Muscle of back (tissue), 11 donors: ENCODE measurements around the gene ANKUB1. TPM values are rescaled to one million over a fixed set of nuclear protein-coding genes. Genes with fewer than 3 reads are reported as not detected.

Experiments used
- DNase-seq, 3 donors: peaks; one replicate each; pipeline versions ENCODE4 v3.0.0 to v3.0.0-alpha.2; 2013
- polyA plus RNA-seq, 10 donors: library from polyadenylated mRNA; unstranded; fragments of 120-200 nt; gene quantifications; one replicate each; pipeline ENCODE4 v1.2.1, GENCODE V29; 2013; ENCODE audit not compliant: insufficient read length in 10 of 10

Gene ANKUB1
- polyA plus RNA-seq, 10 donors: 0.20 to 0.32 (median 0.20) TPM; not detected in 7

DNA sequence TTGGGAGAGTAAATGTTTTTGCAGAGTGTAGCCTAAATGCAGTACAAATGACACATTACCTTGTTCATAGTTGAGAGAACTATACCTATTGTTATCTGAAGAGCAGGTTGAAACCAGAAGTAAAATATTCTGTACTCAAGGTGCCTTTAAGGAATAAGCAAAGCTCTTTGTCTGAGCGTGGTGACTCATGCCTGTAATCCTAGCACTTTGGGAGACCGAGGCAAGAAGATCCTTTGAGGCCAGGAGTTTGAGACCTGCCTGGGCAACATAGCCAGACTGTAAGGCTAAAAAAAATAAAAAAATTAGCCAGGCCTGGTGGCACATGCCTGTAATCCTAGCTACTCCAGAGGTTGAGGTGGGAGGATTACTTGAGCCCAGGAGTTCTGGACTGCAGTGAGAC, 18.5 kb upstream of the ANKUB1 start:
- DNase-seq: no peak

DNA sequence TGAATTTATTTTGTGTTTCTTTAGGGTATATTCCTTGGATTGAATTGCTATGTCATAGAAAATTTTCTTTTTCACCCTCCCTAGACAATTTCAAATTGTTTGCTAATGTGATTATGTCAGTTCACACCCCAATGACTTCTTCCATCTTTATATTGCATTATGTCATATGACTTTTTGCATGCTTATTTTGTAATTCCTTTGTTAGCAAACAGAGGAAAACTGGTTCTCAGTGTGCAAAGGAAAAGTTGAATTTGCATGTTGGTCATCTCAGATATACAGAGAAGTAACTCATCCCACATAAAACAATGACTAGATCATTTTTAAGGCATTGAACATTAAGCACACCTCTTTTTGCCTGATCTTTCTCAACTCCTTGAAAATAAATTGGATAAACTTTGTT, 17.3 kb upstream of the ANKUB1 start:
- DNase-seq: no peak

GRCh38 chr3:149808209-149808829, 16.0 kb upstream of the ANKUB1 start:
- peak; percentile 47 to 73 (median 51) for DNase-seq

DNA sequence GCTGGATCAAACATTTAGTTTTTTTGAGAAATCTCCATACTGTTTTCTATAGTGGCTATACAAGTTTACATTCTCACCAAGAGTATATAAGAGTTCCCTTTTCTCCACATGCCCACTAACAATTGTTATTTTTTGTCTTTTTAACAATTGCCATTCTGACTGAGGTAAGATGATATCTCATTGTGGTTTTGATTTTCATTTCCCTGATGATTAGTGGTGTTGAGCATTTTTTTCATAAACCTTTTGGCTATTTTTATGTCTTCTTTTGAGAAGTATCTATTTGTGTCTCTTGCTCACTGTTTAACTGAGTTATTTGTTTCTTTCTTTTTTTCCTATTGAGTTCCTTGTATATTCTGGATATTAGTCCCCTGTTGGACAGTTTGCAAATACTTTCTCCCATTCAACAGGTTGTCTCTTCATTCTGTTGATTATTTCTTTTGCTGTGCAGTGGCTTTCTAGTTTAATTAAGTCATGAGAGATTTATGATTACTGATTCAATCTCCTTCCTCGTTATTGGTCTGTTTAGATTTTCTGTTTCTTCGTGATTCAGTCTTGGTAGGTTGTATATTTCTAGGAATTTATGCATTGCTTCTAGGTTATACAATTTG, 13.9 kb upstream of the ANKUB1 start:
- no peak for DNase-seq

DNA sequence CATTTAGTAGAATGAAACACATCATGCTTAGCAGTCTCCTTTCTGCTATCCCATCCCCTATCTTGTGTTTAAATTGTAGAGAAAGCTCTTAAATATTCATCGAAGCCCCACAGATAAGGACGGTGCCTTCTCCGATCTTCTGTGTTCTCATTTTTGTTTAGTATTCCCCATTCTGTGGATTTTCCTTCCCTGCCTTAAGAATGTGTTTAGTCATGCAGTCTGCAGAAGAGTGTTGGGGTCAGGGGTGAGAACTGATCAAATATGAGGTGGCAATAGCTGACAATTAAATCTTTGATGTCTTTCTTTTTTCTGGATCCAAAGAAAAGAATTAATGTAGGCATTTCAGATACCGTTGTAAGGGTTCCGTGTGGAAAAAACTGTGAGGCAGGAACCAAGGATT, 9.3 kb upstream of the ANKUB1 start:
- no peak for DNase-seq

DNA sequence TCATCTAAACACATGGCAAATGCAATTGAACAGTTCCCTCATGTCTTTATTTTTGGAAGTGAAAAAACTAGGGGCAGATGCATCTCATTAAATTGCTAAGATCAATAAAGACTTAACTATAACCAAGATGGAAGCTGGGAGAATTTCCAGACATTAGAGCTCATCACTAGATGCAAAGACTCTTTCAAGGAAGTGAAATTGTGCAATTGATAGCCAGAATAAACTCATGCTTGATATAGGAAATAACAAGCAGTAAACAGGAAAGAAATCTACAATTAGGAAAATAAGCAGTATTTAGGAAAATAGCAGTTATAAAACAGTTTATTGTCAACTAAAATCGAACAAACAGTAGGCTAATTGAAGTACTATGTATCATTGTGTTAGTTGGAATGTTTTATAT, 8.8 kb upstream of the ANKUB1 start:
- DNase-seq: no peak

GRCh38 chr3:149800693-149801092, 8.3 kb upstream of the ANKUB1 start:
- no peak for DNase-seq

GRCh38 chr3:149796026-149796425, 3.7 kb upstream of the ANKUB1 start:
- no peak for DNase-seq

- no peak for DNase-seq
Measured at GRCh38 chr3:149790698-149791097, 1.7 kb downstream of the ANKUB1 start.

DNA sequence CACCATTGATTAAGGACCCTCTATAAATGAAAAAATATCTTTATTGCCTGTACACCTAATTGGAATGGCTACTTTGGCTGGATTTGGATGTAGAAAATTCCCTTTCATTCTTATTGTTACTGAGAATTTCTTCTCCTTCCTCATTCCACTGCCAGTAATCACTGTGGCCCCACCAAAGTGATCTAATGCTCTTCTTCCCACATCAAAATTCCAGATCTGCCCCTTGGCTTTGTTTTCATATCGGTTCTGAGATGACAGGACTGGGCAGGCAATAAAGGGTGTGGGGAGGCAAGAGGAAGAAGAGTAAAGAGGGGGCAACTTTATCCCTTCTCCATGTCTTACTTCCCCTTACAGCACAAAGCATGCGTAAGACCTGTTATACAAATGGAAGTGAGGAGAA, 2.1 kb downstream of the ANKUB1 start:
- no peak for DNase-seq

DNA sequence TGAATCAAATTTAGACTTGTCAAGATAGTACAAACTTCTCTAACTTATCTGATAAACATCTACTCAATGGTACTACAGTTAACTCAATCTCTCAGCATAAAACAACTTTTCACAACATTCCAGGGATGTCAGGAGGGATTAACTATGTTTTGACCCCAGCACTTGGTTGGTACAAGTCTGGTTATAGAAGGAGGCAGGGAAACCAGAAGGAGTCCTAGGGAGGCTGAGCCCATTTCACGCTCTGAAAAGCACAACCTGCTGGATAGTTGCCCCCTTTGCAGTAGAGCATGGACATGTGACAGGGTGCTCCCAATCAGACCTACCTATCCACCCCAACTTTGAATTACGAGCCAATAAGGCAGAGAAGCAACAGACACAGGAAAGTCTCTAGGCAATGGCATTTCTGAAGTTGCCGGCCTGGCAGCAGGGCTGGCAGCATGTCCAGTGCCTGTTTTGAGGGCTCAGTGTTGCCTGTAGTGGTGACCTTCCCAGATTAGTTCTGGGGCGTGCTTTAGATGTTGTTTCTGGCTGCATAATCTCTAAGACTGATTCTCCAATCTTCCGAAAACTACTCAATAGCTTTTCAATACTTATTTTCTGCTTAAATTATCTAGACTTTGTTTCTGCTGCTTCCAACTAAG, 8.2 kb downstream of the ANKUB1 start:
- DNase-seq: peak in 1 of 3 donors; percentile 20

DNA sequence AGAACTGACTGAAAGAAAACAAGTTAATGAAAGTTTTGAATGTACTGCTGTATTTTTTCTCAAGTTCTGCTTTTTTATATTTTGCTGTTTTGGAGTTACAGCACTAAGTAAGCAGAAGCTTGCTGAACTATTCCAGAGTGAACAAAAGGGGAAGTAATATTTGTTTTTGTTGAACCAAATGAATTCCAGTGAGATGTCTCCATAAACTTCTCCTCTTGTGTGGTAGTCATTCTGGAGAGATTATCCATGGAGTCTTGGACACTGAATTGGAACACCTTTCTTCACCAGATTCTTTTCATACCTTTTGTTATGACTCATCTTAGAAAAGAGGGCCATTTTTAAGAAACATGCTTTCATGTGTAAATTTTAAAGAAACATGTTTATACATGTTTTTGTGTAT, 8.8 kb downstream of the ANKUB1 start:
- DNase-seq: peak in 2 of 3 donors; percentile 17 to 57

DNA sequence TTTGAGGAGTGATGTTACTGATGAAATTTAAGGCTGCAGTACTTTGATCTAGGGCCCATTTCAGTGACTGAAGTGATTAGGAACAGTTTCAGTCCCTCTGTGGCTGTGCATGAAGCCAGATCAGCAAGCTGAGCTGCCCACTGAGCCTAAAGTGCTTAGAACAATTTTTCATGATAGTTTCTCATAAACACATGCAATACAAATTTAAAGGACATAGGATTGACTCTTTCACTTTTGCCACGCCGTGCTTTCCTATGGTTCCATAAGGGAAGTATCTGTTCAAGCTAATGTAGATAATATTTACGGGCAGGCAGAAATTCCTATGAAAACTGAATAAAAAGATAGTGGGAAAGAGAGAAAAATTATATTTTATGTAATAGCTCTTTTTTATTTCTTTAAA, 10.6 kb downstream of the ANKUB1 start:
- DNase-seq: no peak

DNA sequence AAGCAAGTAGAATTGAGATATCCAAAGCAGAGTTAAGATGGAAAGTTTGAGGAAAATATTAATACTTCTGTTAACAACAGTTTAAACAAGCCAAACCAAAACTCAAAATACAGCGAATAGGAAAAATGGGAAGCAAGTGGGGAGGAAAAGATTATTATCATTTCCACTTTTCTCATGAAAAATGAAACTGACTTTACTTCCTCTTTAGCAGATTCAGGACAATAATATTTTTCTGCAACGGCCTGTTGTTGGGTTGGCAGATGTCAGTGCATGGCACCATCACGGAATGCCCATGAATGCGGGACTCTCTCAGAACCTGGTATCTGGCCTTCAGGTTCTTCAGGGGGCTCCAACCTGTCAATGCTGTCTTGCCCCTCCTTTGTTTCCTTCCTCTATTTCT, 11.1 kb downstream of the ANKUB1 start:
- peak in 2 of 3 donors; percentile 4 to 11 for DNase-seq

- no peak for DNase-seq
Measured at GRCh38 chr3:149777414-149778214, 14.7 kb downstream of the ANKUB1 start.

- DNase-seq: no peak
Measured at GRCh38 chr3:149776170-149776569, 16.2 kb downstream of the ANKUB1 start.

DNA sequence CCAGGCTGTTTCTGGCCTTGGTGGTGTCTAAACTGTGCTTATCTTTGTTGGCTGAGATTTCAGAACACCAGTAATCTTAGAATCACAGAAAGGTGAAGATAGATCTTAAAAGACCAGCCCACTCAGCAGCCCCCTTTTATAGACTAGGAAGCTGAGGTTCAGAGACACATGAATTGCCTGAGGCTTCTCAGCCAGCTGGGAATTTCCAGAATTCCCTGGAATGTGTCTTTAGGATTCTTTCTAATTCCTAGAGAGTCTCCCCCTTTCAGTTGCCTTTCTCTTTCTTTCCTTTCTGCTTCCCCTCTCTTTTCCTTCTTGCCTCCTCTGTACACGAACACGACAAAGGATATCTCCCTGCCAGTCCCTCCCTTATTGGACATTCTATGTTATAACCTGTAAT, 19.5 kb downstream of the ANKUB1 start:
- no peak for DNase-seq

GRCh38 chr3:149771652-149772271, 20.6 kb downstream of the ANKUB1 start:
- peak; percentile 32 to 53 (median 36) for DNase-seq

DNA sequence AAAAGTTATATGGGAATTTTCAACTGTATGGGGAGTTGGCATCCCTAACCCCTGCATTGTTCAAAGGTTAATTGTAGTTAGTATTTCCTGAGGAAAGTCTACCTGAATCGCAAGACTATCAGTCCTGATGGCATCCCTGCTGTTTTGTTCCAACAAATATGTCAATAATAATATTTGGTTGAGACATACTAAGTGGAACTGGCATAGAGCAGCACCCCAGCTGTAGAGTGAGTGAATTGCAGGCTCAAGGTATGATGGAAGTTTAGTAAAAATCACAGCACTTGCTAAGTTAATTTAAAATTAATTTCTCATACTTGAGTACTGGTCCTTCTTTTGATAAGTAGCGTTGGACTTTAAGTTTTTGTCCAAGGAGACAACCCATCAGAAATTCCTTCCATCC, 22.1 kb downstream of the ANKUB1 start:
- DNase-seq: no peak

DNA sequence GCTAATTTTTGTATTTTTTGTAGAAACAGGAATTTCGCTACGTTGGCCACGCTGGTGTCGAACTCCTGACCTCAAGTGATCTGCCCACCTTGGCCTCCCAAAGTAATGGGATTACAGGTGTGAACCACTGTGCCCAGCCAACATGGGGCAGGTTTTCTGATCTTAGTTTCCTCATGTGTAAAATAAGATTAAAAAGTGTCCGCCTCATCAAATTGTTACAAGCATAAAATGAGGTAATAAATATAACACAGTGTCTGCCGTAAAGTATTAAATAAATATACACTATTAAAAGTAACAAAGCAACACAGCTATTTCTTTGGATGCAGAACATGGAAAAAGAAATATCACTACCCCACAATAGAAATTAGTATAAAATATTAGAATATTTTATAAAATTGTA, 23.6 kb downstream of the ANKUB1 start:
- no peak for DNase-seq

GRCh38 chr3:149767720-149768119, 24.6 kb downstream of the ANKUB1 start:
- DNase-seq: no peak

- peak in 2 of 3 donors; percentile 23 to 48 for DNase-seq
Measured at GRCh38 chr3:149765762-149766334, 26.5 kb downstream of the ANKUB1 start.
